Fibroblast of lung (primary cell): ENCODE results near the gene AP1S3.

Source experiments
- EZH2 ChIP-seq: IDR thresholded peaks from 2 replicates; pipeline ENCODE4 v1.5.1; 2012; ENCODE audit warnings: low read length, control low read depth, mild to moderate bottlenecking; ENCODE audit errors: missing control alignments
- TF ChIP-seq, protein P1 (sequence below), 2 donors: IDR thresholded peaks in 1 of 2; conservative IDR thresholded peaks in 1 of 2; 1 replicate in 1 of 2; 2 replicates in 1 of 2; pipeline ENCODE4 v1.5.1; 2011 to 2012; ENCODE audit warnings: low read length in 2 of 2, control low read depth in 1 of 2, inconsistent platforms in 1 of 2, low read depth in 1 of 2, mild to moderate bottlenecking in 1 of 2

DNA sequence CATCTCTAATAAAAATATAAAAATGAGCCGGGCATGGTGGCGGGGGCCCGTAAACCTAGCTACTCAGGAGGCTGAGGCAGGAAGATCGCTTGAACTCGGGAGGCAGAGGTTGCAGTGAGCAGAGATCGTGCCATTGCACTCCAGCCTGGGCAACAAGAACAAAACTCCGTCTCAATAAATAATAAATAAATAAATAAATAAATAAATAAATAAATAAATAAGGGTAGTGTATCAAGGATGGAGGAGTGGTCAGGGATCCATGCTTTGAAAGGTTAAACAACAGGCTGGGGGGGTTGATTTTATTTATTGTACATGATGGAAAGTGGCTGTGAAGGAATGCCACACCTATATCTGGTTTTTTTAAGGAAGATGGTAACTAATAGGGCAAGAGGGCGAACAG, 63.2 kb downstream of the AP1S3 start:
- TF ChIP-seq, protein P1, sequence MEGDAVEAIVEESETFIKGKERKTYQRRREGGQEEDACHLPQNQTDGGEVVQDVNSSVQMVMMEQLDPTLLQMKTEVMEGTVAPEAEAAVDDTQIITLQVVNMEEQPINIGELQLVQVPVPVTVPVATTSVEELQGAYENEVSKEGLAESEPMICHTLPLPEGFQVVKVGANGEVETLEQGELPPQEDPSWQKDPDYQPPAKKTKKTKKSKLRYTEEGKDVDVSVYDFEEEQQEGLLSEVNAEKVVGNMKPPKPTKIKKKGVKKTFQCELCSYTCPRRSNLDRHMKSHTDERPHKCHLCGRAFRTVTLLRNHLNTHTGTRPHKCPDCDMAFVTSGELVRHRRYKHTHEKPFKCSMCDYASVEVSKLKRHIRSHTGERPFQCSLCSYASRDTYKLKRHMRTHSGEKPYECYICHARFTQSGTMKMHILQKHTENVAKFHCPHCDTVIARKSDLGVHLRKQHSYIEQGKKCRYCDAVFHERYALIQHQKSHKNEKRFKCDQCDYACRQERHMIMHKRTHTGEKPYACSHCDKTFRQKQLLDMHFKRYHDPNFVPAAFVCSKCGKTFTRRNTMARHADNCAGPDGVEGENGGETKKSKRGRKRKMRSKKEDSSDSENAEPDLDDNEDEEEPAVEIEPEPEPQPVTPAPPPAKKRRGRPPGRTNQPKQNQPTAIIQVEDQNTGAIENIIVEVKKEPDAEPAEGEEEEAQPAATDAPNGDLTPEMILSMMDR (conservative IDR thresholded peaks at IDR 0.05 in 1 of 2, IDR thresholded peaks at IDR 0.05 in 1 of 2; ENCODE audit: low read depth in 1 of 2, low read length in 2 of 2) = no peak
- TF ChIP-seq EZH2 = no peak
